GM12878 (cell line): ENCODE measurements around the gene CCL20.

Source experiments
- PML ChIP-seq: IDR thresholded peaks from 2 replicates; pipeline ENCODE4 v1.6.1; 2012; ENCODE audit warnings: low read length, inconsistent platforms
- POLR2A ChIP-seq: IDR thresholded peaks from 2 replicates; pipeline ENCODE4 v1.6.1; 2011; ENCODE audit warnings: low read depth, mild to moderate bottlenecking, low read length
- RELA ChIP-seq: fragments of 450-650 bp; IDR thresholded peaks from 2 replicates; pipeline ENCODE4 v1.8.0; 2014; ENCODE audit warnings: borderline replicate concordance; ENCODE audit not compliant: partially characterized antibody
- SMC3 ChIP-seq: IDR thresholded peaks from 2 replicates; pipeline ENCODE4 v1.6.1; 2011; ENCODE audit warnings: low read length, improper control_type of control experiment, borderline replicate concordance
- SRF ChIP-seq, 2 experiments: IDR thresholded peaks; 2 replicates each; pipeline ENCODE4 v1.6.1; 2011; ENCODE audit warnings: low read depth in 2 of 2, low read length in 2 of 2, mild to moderate bottlenecking in 1 of 2, moderate library complexity in 1 of 2
- STAT3 ChIP-seq: IDR thresholded peaks from 2 replicates; pipeline ENCODE4 v1.6.1; 2011; ENCODE audit warnings: low read depth, low read length, improper control_type of control experiment
- SUZ12 ChIP-seq: fragments of 200-600 bp; sonication (generic); IDR thresholded peaks from one replicate; pipeline ENCODE4 v1.6.1; 2018; ENCODE audit warnings: antibody characterized with exemption, mild to moderate bottlenecking; ENCODE audit not compliant: unreplicated experiment
- TCF12 ChIP-seq: IDR thresholded peaks from 2 replicates; pipeline ENCODE4 v1.6.1; 2011; ENCODE audit warnings: low read depth, mild to moderate bottlenecking, low read length
- TF ChIP-seq, protein P1 (sequence below): fragments of 450-650 bp; IDR thresholded peaks from 2 replicates; pipeline ENCODE4 v1.6.1; 2017; ENCODE audit warnings: mild to moderate bottlenecking
- TF ChIP-seq, protein P2 (sequence below), 3 experiments: IDR thresholded peaks in 2 of 3; conservative IDR thresholded peaks in 1 of 3; 2 replicates each; pipeline ENCODE4 v1.5.1; 2011; ENCODE audit warnings: low read depth in 3 of 3, low read length in 3 of 3, mild to moderate bottlenecking in 3 of 3, control low read depth in 2 of 3, moderate library complexity in 2 of 3, inconsistent platforms in 1 of 3, mixed read lengths in 1 of 3; ENCODE audit not compliant: control insufficient read depth in 2 of 3, insufficient read depth in 1 of 3; ENCODE audit errors: extremely low read depth in 1 of 3

DNA sequence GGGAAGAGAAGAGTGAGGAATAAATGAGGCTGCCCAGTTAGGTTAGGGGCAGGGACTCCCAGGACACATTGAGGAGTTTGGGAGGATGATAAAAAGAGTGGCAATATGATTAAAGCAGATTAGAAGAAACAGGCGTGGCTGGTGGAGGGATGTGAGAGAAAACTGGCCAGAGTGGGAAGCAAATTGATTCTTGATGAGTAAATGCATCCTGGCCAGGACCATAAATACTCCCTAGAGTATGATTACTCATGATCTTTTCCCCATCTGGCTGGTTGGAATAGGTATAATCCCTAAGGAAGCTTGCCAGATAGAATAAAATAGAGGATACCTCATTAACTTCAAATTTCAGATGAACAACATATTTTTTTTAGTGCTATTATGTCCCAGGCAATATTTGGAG lies 36.3 kb downstream of the CCL20 start:
- TF ChIP-seq, protein P1, sequence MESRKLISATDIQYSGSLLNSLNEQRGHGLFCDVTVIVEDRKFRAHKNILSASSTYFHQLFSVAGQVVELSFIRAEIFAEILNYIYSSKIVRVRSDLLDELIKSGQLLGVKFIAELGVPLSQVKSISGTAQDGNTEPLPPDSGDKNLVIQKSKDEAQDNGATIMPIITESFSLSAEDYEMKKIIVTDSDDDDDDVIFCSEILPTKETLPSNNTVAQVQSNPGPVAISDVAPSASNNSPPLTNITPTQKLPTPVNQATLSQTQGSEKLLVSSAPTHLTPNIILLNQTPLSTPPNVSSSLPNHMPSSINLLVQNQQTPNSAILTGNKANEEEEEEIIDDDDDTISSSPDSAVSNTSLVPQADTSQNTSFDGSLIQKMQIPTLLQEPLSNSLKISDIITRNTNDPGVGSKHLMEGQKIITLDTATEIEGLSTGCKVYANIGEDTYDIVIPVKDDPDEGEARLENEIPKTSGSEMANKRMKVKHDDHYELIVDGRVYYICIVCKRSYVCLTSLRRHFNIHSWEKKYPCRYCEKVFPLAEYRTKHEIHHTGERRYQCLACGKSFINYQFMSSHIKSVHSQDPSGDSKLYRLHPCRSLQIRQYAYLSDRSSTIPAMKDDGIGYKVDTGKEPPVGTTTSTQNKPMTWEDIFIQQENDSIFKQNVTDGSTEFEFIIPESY = no peak
- TF ChIP-seq SUZ12 (no peak), POLR2A (no peak), RELA (no peak), SRF (IDR thresholded peaks at IDR 0.05; ENCODE audit: low read depth in 2 of 2, low read length in 2 of 2) (no peak), PML (no peak), STAT3 (no peak), TCF12 (no peak), SMC3 (no peak)
- TF ChIP-seq, protein P2, sequence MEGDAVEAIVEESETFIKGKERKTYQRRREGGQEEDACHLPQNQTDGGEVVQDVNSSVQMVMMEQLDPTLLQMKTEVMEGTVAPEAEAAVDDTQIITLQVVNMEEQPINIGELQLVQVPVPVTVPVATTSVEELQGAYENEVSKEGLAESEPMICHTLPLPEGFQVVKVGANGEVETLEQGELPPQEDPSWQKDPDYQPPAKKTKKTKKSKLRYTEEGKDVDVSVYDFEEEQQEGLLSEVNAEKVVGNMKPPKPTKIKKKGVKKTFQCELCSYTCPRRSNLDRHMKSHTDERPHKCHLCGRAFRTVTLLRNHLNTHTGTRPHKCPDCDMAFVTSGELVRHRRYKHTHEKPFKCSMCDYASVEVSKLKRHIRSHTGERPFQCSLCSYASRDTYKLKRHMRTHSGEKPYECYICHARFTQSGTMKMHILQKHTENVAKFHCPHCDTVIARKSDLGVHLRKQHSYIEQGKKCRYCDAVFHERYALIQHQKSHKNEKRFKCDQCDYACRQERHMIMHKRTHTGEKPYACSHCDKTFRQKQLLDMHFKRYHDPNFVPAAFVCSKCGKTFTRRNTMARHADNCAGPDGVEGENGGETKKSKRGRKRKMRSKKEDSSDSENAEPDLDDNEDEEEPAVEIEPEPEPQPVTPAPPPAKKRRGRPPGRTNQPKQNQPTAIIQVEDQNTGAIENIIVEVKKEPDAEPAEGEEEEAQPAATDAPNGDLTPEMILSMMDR (IDR thresholded peaks at IDR 0.05 in 2 of 3, conservative IDR thresholded peaks at IDR 0.05 in 1 of 3; ENCODE audit: control insufficient read depth in 2 of 3, extremely low read depth in 1 of 3, insufficient read depth in 1 of 3, low read depth in 3 of 3, low read length in 3 of 3) = no peak
